Tibial nerve (tissue), 4 donors: Measurements from ENCODE around the gene PCDH9.

ENCODE experiments used
- CTCF ChIP-seq, 5 experiments: fragments of 200-600 bp in 3 of 5; fragments of 450-650 bp in 2 of 5; sonication (generic) in 3 of 5; IDR thresholded peaks; one replicate each; pipeline ENCODE4 v1.5.1; 2016 to 2019; ENCODE audit warnings: antibody characterized with exemption in 5 of 5, mild to moderate bottlenecking in 3 of 5, moderate library complexity in 2 of 5
- EP300 ChIP-seq, 2 donors: sonication (generic); formaldehyde crosslinking; IDR thresholded peaks; one replicate each; pipeline ENCODE4 v1.6.1; 2017; ENCODE audit warnings: antibody characterized with exemption in 2 of 2, mild to moderate bottlenecking in 1 of 2
- POLR2A ChIP-seq, 2 donors: fragments of 450-650 bp; IDR thresholded peaks; one replicate each; pipeline ENCODE4 v1.6.1; 2017; ENCODE audit warnings: antibody characterized with exemption in 2 of 2, mild to moderate bottlenecking in 2 of 2, moderate library complexity in 2 of 2

GRCh38 chr13:66888698-66889097, 341.4 kb downstream of the PCDH9 start:
- no peak for TF ChIP-seq CTCF (IDR thresholded peaks at IDR 0.05)
- TF ChIP-seq POLR2A (IDR thresholded peaks at IDR 0.05), result no peak
- TF ChIP-seq EP300 (IDR thresholded peaks at IDR 0.05), result no peak
